GM12801 (cell line): ENCODE data around the gene HS6ST3.

Source experiments
- TF ChIP-seq, protein P1 (sequence below): IDR thresholded peaks from one replicate; pipeline ENCODE4 v1.5.1; 2011; ENCODE audit warnings: control low read depth; ENCODE audit not compliant: insufficient read length; ENCODE audit errors: extremely low read depth

HS6ST3 gene

DNA sequence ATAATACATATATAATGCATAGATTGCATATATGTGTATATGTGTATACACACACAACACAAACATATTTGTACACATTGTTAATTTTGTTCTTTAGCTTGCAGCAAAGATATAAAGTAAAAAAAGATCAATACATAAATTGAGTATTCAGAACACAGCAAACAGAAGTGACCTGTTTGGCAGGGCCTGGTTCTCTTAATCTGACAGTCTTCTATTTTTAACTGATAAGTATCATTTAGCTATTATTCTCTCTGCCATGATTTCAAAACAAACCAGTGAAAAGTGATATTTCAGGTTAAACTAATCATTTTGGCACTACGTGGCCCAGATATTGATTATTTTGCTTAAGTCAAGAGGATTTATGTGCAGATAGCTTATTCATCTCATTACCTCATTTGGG, 595.0 kb downstream of the HS6ST3 start:
- TF ChIP-seq, protein P1, sequence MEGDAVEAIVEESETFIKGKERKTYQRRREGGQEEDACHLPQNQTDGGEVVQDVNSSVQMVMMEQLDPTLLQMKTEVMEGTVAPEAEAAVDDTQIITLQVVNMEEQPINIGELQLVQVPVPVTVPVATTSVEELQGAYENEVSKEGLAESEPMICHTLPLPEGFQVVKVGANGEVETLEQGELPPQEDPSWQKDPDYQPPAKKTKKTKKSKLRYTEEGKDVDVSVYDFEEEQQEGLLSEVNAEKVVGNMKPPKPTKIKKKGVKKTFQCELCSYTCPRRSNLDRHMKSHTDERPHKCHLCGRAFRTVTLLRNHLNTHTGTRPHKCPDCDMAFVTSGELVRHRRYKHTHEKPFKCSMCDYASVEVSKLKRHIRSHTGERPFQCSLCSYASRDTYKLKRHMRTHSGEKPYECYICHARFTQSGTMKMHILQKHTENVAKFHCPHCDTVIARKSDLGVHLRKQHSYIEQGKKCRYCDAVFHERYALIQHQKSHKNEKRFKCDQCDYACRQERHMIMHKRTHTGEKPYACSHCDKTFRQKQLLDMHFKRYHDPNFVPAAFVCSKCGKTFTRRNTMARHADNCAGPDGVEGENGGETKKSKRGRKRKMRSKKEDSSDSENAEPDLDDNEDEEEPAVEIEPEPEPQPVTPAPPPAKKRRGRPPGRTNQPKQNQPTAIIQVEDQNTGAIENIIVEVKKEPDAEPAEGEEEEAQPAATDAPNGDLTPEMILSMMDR, result no peak

DNA sequence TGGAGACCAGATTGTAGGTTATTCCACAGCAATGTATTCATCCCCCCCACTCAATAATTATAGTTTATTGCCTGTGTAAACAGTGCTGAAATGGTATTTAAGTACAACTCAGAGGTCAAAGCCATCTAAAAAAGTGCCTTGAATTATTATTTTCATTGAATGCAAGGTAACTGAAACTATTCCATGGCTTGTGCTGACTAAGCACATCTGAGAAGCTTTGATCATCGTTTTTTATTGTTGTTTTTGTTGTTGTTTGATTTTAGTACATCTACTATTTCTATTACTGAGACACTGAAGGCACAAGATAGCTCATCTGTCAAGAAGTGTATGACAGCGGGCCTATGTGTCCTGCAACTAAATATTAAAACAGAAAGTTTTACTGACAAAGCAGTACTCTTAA, 596.4 kb downstream of the HS6ST3 start:
- TF ChIP-seq, protein P1, result no peak

DNA sequence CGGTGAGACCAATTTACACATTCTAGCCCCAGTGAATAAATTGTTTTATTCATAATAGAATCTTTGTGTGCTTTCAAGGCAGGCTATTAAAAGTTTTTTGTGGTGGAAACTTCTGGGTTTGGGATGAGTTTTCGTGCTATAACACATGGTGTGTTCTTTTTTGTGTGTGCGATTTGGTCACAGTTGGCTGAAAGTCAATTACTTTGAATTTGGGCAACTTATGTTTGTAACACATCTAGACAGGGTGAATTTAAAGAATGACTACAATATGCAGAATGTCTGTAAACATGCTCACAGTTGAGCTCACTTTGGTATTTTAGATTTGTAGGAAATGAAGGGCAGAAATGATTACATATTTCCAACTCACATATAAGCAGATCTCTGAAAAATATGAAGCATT, 597.3 kb downstream of the HS6ST3 start:
- TF ChIP-seq, protein P1, result no peak

DNA sequence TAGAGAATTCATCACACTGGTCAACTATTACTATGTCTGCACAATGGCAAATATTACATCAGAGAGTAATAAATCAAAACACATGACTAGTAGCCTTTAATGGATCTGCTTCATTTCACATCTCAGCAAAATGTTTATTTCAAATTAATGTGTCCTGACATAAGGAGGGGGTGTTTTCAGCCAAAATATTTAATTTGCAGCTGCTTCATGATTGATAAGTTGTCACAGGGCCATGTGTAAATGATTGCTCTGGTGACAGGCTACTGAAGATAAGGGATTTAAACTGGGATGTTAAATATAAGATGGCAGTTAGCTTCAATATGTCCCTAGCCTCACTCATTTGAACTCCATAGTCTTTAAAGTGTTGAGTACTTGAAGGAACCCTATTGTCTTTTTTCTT, 601.1 kb downstream of the HS6ST3 start:
- TF ChIP-seq, protein P1, result no peak

DNA sequence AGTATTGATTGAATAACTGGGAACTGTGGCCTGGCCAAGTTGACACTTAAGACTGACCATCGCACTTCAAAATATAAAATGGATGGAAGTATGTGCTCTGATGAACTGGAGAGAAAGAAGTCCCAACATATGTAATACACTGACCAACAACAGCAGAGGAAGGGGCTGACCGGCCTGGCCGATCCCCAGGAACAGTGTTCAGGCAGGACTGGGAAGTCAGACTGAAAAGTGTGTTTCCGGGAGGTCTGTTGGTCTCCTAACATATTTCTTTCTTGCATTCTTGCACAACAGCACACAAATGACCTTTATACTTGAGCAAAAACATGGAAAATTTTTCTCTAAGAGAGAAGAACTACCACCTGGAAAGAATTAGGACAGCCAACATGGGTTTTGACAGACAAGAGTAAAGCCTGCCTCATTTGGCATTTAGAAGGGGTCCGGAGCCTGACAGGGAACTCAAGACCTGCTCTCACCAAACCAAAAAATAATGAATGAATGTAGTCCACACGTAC, 606.5 kb downstream of the HS6ST3 start:
- TF ChIP-seq, protein P1, result no peak

DNA sequence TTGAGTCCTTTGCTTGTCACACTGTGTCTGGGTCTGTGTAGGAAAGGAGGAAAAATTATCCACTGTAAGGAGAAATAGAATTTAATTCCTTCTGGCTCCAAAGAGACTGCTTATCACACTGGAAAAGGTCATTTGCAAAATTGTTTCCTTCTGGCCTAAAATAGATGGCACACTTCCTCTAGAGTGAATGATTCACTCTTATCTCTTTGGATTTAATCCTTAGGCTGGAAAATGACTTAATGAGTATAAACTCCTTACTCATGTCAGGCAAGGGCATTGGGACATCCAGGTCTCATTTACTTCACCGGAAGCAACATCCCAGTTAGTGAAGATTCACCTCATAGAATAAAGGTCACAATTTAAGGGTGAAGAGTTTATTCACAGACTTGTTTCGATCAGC, 610.8 kb downstream of the HS6ST3 start:
- TF ChIP-seq, protein P1, result no peak

DNA sequence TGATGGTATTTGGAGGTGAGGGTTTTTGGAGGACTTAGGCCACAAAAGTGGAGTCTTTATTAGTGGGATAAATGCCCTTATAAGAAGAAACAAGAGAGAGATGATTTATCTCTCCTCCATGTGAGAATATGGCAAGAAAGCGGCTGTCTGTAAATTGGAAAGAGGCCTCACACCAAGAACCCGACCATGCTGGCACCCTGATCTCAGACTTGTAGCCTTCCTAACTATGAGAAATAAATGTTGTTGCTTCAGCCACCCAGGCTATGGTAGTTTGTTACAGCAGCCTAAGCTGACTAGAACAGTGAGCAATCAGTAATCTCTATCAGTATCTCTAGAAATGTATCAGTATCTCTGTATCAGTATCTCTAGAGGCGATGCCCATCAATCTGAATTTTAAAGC, 617.2 kb downstream of the HS6ST3 start:
- TF ChIP-seq, protein P1, result no peak
